Retinal pigment epithelial cell (primary cell): Measurements from ENCODE around the gene CNKSR3.

Experiments used
- DNase-seq: peaks from one replicate; pipeline ENCODE4 v3.0.0-alpha.2; 2010; ENCODE audit warnings: low read depth
- H3K4me3 ChIP-seq: 2 replicates; pipeline ENCODE4 v1.5.1; 2011; ENCODE audit warnings: mild to moderate bottlenecking, low read length, control low read depth, moderate library complexity
- TF ChIP-seq, protein P1 (sequence below): conservative IDR thresholded peaks from 2 replicates; pipeline ENCODE4 v1.5.1; 2011; ENCODE audit warnings: low read depth, low read length, control low read depth, inconsistent platforms

CNKSR3 gene

DNA sequence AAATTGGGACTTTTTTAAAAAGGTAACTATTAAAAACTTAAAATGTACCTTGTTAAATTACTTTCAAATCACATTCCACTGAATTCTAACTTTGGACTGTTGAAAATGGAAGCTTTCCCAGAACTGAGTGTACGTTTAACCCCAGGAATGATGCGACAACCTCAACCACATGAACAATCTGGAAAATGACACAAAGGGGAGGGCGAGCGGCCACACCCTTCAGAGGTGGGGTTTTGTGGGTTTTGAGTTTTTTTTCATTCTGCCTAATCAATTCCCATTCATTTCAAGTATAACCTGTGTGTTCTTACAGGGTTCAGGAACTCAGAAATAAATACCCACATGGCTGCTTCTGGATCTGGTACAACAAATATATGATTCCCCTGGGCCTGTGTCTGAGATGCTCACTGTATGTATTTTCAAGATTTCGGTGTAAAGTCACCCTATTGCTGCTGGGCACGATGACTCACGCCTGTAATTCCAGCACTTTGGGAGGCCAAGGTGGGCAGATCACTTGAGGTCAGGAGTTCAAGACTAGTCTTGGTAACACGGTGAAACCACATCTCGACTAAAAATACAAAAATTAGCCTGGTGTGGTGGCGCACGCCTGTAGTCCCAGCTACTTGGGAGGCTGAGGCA, 21.6 kb downstream of the CNKSR3 start:
- TF ChIP-seq, protein P1, sequence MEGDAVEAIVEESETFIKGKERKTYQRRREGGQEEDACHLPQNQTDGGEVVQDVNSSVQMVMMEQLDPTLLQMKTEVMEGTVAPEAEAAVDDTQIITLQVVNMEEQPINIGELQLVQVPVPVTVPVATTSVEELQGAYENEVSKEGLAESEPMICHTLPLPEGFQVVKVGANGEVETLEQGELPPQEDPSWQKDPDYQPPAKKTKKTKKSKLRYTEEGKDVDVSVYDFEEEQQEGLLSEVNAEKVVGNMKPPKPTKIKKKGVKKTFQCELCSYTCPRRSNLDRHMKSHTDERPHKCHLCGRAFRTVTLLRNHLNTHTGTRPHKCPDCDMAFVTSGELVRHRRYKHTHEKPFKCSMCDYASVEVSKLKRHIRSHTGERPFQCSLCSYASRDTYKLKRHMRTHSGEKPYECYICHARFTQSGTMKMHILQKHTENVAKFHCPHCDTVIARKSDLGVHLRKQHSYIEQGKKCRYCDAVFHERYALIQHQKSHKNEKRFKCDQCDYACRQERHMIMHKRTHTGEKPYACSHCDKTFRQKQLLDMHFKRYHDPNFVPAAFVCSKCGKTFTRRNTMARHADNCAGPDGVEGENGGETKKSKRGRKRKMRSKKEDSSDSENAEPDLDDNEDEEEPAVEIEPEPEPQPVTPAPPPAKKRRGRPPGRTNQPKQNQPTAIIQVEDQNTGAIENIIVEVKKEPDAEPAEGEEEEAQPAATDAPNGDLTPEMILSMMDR = no peak
- H3K4me3 ChIP-seq = no peak overlapping the region
- no peak for DNase-seq

DNA sequence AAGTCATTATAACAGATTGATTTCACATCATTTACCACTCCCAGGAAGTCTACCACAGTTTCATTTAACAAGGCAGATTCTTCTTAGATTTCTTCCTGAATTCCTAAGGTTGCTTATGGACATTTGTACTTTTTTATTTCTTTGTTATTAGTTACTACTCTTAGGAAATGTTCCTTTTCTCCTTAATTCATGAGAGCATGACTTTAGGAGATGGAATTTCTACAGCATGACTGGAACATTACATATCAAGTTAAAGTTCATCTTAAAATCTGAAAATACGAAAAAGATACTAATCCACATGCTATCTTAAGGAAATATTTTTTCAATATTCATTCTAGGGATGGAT, 22.3 kb downstream of the CNKSR3 start:
- TF ChIP-seq, protein P1 = no peak

DNA sequence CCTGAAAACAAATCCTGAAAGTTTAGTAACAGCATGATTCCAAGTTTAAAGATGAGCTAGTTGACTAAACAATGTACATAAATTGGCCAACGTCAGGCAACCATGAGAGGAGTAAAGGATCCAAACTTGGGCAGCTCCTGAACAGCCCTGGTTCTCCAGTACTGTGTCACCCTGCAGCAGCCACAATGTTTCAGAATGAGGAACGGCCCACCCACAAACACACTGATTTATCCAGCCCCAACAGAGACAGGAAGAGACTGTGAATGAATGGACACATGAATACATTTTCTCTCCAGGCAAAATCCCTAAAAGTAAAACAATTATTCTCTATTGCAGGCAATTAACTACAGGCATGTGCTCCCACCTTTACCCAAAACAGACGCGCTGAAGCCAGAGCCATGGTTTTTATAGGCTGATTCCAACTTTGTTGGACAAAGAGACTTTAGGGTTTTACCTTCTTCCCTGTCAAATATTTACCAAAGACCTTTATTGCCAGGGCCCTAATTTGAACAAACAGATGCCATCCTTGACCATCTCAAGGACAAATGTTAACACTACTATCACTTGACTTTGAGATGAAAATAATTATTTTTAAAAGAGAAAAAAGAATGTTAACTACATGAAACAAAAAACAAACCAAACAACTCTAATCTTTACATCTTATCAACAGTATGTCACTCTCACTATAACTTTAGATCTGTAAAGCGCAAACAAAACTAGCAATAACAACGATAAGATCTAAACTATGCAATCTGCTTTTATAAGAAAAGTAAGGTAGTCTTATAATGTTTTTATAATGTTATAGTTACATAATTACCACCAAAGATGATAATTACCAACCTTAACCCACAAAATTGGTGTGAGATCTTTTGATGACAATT, 22.9 kb downstream of the CNKSR3 start:
- TF ChIP-seq, protein P1 = no peak
- no peak for DNase-seq
- H3K4me3 ChIP-seq = no peak overlapping the region

More for the DNA sequence above, 22.3 kb downstream of the CNKSR3 start:
- no peak for DNase-seq
- H3K4me3 ChIP-seq = no peak overlapping the region

DNA sequence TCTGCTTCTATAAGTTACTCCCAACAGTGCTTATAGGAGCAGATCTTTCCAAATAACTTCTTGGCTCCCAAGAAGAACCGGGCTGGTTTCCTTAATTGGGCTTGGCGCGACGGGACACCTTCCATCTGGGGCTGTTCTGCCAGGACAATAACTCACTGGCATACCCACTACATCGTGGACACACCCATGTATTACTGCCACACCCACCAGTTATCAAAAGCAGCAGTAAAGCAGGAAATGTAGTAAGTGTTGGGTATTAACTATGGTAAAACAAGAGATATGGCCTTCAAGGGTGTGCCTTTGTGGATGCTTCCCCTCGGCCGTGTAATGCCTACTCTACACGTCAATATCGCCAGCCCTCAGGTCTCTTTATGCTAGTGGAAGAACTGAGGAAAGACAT, 24.7 kb downstream of the CNKSR3 start:
- TF ChIP-seq, protein P1 = no peak
- DNase-seq = no peak
- H3K4me3 ChIP-seq = no peak overlapping the region

DNA sequence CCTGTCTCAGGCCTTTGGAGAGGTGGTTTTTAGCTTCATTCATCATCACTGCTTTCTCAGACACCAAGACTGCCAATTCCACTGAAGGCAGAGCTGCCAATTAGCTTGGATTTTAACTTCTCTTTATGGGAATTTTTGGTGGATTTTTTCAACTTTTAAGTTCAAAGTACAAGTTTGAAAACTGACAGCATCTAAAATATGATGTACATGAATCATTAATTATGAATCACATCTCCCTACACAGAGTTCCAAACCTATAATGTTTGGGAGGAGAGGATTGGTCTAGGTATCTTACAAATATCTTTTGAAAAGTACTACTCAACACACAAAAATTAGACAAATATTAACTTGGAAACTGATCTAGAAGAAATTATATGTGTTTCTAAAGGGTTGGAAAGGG, 25.5 kb downstream of the CNKSR3 start:
- no peak for DNase-seq
- TF ChIP-seq, protein P1 = no peak
- H3K4me3 ChIP-seq = no peak overlapping the region

DNA sequence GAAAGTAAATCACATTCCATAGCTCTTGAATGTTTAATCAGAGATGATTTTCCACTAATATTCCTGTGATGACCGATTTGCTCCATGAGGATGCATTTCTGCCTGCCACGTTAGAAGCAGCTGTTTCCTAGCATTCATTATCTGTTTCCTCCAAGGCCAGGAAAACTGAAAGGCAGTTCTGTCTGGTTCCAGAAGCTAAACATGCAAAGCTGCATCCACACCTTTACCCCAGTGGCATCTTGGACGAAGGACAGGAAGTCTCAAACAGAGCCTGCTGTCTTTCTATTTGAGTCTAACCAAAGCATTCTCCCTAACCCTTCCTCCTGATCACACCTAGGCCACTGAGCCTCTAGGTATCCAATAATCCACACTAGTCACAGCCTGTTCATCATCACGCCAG, 27.6 kb downstream of the CNKSR3 start:
- DNase-seq = no peak
- TF ChIP-seq, protein P1 = no peak
- no peak overlapping the region for H3K4me3 ChIP-seq
